Measurements from ENCODE around the gene CTBP2.

The CTBP2 gene

DNA sequence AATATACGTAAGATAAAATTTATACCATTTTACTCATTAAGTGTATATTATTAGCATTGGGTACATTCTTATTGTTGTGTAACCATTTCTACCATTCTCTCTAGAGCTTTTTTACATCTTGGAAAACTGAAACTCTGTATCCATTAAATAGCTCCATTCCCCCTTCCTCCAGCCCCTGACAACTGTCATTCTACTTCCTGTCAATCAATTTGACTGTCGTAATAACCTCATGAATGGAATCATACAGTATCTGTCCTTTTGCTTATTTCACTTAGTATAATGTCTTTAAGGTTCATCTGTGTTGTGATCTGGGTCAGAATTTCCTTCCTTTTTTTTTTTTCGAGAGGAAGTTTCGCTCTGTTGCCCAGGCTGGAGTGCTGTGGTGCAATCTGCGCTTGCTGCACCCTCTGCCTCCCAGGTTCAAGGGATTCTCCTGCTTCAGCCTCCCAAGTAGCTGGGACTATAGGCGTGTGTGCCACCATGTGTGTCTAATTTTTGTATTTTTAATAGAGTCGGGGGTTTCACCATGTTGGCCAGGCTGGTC lies 202.9 kb downstream of the CTBP2 start:
- no peak for DNase-seq

DNA sequence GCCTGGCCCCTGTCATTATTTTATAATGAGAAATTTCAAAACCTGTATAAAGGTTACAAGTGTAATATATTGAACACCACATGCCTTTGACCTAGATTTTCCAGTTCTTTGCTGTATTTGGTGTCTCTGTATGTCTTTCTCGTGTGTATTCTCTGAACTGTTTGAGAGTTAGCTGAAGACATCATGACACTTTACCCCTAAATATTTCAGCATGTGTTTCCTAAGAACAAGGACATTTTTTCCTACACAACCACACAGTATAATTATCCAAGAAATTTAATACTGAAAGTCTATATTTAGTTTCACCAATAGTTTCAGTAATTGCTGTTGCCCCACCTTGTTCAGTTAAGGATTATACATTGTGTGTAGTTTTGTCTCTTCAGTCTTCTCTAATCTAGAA lies 203.6 kb downstream of the CTBP2 start:
- no peak for DNase-seq

DNA sequence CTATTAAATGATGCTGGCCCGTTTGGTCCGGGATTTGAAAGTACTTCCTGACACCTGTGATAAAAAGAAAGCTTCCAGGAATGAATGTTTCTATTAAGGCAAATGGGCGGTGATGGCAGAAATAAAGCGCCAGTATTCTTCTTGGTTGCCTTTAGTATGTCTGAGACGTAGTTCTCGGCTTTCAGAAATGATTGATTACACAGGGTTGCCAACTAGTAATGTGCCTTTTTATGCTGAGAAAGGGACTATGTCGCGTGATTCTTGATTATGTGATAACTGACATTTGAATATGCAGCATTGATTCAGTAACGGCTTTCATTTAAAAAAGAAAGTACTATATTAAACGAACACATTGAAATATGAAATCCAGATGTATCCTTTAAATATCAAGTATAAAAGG lies 204.5 kb downstream of the CTBP2 start:
- no peak for DNase-seq

DNA sequence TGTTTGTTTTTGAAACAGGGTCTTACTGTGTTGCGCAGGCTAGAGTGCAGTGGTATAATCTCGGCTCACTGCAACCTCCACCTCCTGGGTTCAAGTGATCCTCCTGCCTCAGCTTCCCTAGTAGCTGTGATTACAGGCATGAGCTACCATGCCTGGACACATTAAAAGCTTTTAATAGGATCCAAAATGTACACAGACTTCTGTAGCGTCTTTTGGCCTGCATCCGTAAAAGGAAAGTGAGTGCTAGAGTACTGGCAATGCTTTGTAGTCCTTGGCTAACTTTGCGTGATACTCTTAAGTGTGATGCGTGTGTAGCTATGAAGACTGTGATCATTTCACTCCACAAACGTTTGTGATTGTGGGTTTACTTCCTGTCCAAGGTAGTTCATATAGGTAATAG lies 205.1 kb downstream of the CTBP2 start:
- no peak for DNase-seq

DNA sequence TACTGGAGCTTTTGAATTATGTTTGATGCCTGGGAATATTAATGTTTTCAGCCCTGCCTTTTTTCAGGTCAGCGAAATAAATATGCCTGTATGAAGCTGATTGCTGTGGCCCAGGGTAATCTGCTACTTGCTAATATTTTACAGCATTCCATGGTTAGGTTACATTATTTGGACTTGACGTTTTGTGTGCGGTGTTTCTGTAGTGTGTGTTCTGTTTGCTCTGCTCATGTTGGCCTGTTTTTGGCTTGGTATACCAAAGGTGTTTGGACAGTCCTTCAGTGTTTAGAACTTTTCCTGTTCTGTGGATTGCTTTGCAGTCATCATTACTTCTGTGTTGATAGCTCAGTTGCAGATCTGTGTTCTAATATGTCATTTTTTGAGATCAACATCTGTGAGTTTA lies 206.9 kb downstream of the CTBP2 start:
- no peak for DNase-seq

DNA sequence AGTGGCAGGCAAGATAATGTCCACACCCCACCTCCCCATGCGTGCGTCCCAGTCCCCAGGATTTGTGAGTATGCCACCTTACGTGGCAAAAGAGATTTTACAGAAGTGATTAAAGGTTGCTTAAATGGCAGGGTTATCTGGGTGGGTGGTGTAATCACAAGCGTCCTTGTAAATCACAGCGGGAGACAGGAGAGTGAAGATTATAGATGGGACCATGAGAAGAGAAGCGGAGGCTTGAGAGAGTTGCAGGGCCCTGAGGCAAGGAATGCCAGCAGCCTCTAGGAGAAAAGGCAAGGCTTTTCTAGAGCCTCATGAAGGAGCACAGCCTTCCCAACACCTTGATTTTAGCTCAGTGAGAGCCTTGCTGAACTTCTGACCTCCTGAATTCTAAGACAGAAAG lies 208.2 kb downstream of the CTBP2 start:
- no peak for DNase-seq

DNA sequence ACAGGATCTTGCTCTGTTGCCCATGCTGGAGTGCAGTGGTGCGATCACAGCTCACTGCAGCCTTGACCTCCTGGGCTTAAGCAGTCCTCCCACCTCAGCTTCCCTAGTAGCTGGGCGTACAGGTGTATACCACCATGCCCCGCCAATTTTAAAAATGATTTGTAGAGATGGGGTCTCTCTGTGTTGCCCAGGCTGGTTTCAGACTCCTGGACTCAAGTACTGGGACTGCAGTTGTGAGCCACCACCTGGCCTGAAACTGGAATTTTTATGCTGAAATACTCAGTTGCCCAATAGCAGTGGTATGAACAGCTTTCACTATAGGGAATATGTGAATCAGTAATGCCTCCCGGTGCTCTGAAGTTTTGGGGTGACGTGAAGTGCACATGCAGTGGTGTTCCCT lies 210.8 kb downstream of the CTBP2 start:
- DNase-seq = no peak

DNA sequence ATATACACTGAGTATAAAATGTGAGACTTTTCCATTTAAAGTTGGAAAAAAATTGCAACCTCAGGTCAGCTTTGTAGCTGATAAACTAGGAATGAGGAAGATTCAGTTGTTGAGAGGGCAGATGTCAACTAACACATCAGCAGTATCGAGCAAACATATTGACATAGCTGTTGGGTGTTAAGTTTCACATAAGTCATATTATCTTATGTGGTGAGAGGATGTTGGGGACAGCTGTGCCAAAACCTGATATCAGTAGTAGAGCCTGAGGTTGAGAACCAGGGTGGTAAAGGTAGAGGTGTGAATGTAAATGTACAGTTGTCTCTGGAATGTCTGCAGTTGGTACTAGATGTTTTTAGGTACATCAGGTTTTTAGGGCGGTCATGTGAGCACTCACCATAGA lies 213.4 kb downstream of the CTBP2 start:
- DNase-seq = peak; percentile 14

DNA sequence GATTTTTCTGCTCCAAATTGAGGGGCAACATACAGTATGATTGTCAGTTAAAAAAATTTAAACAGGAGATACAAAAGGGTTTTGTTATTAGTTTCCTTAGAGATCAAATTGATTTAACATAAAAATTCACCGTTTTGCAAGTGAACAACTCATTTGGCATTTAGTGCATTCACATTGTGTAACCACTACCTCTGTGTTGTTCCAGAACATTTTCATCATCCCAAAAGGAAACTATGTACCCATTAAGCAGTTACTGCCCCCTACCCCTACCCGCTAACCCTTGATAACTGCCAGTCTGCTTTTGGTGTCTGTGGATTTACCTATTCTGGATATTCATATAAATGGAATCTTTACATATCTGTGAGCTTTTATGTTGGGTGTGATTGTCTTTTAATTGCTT lies 215.4 kb downstream of the CTBP2 start:
- DNase-seq = no peak

DNA sequence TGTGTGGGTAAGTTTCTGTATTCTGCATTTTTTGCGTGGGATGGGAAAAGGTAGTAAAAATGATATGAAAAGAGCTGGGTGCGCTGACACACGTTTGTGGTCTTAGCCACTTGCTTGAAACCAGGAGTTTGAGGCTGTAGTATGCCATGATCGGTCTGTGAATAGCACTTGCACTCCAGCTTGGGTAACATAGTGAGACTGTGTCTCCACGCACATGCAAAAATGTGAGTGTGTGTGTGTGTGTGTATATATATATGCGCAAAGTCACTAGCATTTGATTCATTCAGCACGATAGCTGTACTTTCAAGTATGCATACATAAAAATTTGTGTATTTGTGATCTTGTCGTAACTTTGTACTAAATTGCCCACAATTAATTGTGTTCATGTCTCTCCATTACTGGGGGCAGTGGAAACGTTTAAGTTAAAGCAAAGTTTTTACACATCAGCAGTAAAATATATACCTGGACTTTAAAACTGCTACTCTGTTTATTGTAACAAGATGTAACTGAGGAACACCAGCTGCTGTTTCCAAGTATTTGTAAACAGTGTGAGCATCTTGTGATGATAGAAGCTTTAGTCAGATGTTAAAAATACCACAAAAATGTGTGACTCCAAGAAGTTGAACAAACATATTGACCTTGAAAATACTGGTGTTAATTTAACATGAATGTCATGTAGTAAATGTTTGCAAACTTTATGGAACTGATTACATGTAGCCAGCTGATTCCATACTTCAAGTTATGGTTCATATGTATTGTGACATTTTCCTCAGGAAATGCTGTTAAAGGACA lies 216.9 kb downstream of the CTBP2 start:
- no peak for DNase-seq

DNA sequence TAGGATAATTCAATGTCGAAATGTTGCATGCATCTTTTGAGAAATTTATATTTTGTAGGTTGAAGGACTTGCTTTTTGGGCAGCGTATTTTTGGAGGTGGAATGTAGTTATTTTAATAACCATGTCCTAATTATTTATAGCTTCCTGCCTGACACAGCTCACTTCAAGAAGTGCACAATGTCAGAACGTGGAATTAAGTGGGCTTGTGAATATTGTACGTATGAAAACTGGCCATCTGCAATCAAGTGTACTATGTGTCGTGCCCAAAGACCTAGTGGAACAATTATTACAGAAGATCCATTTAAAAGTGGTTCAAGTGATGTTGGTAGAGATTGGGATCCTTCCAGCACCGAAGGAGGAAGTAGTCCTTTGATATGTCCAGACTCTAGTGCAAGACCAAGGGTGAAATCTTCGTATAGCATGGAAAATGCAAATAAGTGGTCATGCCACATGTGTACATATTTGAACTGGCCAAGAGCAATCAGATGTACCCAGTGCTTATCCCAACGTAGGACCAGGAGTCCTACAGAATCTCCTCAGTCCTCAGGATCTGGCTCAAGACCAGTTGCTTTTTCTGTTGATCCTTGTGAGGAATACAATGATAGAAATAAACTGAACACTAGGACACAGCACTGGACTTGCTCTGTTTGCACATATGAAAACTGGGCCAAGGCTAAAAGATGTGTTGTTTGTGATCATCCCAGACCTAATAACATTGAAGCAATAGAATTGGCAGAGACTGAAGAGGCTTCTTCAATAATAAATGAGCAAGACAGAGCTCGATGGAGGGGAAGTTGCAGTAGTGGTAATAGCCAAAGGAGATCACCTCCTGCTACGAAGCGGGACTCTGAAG lies 217.8 kb downstream of the CTBP2 start:
- DNase-seq = no peak

DNA sequence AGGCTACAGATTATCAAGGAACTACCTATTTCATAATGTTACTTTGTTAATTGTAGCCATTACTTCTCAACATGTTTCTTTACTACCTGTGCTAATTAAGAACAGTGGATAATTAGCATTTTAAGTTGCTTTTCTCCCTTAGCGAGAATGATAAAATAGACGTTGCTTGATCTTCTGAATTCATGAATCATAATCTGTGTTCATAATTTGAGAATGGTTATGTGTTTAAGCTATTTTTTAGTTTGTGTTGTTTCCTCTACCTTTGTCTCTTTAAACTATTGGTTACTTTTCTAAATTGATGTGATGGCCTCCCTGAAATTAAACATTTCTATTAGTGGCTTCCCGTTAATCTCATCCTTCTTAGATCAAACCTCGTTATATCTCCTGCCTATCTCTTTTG lies 218.5 kb downstream of the CTBP2 start, which contains the start of gene ZRANB1:
TSS of gene ZRANB1 (plus strand) at position 301 of the 400 bp plus-strand sequence. CDS start 371 bp downstream, outside the sequence.
- DNase-seq = no peak

DNA sequence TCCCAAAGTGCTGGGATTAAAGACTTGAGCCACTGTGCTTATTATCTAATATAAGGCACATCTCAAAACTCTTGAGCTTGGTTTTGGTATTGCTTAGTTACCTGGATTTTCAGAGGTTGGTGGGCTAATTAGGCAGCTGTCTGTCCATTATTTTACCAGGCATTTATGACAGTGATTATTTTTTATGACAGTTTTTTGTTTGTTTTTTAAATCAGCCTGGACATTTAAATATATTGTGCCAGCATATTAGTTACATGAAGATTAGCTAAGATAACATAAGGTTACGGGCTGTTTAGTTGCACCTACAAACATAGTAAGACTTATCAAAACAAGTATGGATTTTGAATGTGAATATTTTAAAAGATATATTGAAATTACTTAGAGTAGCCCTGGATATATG lies 221.1 kb downstream of the CTBP2 start:
- DNase-seq = no peak

DNA sequence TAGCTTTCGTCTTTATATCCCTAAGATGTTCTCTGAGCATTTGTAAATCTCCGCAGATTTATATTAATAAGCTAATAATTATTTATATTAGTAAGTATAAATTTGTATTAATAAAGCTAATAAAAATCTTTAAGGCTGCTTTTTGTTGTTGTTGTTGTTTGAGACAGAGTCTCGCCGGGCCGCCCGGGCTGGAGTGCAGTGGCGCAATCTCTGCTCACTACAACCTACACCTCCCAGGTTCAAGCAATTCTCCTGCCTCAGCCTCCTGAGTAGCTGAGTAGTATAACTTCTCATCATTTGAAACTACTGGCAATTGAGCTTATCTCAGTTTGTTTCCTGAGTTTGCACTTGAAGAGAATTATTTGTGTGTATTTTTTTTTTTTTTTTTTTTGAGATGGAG lies 223.6 kb downstream of the CTBP2 start:
- no peak for DNase-seq

DNA sequence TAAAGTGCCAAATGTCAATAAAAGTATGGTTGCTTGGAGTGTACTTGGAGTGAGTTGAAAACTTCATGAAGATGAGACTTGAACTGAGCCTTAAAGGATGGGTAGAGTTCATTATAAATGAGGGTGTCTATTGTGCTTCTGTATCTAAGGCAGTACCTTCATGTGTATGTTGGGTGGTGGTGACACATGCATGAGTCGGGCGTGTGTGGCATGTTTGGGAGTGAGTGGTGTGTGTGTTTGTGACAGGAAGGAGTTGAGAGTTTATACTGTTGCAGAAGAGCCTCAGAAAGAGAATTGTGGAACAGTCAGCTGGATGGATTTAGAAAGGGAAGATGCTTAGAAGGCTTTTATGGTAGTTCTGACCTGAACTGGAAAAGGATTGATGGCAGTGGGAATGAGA lies 224.4 kb downstream of the CTBP2 start:
- no peak for DNase-seq

Data from activated CD4-positive, alpha-beta T cell treated with anti-CD3 and anti-CD28 coated beads, Interleukin-10, Interleukin-2, amounts not matched to agents 100 ng/mL and 50 ng/mL, durations not matched to agents 16 hours and 8 hours (primary cell).